Inferior parietal cortex (tissue), 1 donor: ENCODE data around the gene SLC38A3.

Source experiments
- DNase-seq: peaks from one replicate; pipeline ENCODE4 v3.0.0-alpha.2; 2016; ENCODE audit errors: extremely low spot score

SLC38A3 gene

DNA sequence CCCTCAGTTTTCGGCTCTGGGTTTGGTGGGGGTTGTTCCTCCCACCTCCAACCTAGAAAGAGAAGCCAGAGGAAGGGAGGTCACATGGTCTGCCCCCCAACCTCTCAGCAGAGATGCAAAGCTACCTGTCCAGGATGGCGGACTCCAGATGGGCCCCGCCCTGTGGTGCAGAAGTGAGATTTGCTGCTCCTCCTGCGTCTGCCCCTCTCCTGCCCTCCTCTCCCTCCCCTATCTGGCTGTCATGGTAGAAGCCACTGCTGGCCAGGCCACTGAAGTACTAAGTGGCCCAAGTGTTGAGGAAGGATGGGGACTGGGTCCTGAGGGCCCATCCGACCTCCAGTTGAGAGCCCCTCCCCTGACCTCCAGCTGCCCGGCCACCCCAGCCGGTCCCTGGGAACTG lies 61.8 kb downstream of the SLC38A3 start:
- no peak for DNase-seq

GRCh38 chr3:50267280-50267913 lies 62.3 kb downstream of the SLC38A3 start:
- no peak for DNase-seq

- DNase-seq, result no peak
Measured at GRCh38 chr3:50268276-50268675, 63.2 kb downstream of the SLC38A3 start.

GRCh38 chr3:50268703-50269451 lies 63.8 kb downstream of the SLC38A3 start, which contains the start of gene SEMA3B:
Gene SEMA3B, plus strand, starts transcription at chr3:50269147. Its CDS starts 94 bp downstream, at chr3:50269241.
- DNase-seq, result no peak

- no peak for DNase-seq
Measured at GRCh38 chr3:50269460-50269859, 64.4 kb downstream of the SLC38A3 start.

GRCh38 chr3:50269977-50270413 lies 64.9 kb downstream of the SLC38A3 start:
- DNase-seq, result no peak

DNA sequence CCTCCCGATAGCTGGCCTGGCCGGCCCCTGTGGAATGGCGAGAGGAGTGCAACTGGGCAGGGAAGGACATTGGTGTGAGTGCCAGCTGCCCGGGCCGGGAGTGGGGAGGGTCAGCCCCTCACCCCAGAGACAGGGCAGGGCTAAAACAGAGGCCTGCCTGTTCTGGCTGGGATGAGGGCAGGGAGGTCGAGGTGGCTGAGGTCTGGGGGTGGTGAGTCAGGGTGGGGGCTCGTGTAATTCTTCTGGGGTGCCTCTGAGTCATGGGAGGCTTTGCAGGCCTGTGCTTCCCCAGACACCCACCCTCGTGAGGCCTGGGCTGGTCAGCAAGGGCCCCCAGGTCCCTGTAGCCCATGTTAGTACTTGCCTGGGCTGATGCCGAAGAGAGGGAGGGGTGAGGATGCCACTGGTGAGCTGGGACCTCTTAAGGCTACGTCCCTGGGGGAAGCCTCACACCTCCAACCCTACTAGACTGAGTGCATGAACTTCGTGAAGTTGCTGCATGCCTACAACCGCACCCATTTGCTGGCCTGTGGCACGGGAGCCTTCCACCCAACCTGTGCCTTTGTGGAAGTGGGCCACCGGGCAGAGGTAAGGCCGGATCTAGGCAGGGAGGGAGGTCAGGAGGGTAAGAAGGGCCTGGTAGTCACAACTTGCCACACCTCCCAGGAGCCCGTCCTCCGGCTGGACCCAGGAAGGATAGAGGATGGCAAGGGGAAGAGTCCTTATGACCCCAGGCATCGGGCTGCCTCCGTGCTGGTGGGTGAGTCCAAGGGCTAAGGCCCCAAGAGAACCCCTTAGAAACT lies 65.6 kb downstream of the SLC38A3 start:
- no peak for DNase-seq
